Activated CD8-positive, alpha-beta memory T cell treated with anti-CD3 and anti-CD28 coated beads for 48 hours (primary cell): ENCODE data around the gene TLE1.
"Not testable (repeated sequence)": the region's sequence is repeated elsewhere in the genome, so short reads cannot be mapped to it uniquely, and the experiment has no call there.

Experiments used
- DNase-seq, 3 experiments: peaks; one replicate each; pipeline ENCODE4 v3.0.0-alpha.2; 2020; ENCODE audit warnings: low read depth in 2 of 3, low spot score in 2 of 3

Gene TLE1

GRCh38 chr9:81601639-81602623 is 87.4 kb downstream of the TLE1 start:
- no peak for DNase-seq

DNA sequence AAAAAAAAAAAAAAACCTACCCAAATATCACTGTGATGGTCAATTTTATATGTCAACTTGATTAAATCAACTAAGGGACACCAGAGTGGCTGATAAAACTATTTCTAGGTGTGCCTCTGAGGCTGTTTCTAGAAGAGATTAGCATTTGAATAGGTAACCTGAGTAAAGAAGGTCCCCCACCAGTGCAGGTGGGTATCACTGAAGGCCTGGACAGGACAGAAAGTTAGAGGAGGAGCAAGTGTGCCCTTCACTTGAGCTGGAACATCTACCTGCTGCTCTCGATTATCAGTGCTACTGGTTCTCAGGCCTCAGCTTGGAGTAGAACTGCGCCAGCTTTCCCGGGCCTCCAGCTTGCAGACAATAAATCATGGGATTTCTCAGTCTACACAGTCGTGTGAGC is 88.7 kb downstream of the TLE1 start:
- no peak for DNase-seq

DNA sequence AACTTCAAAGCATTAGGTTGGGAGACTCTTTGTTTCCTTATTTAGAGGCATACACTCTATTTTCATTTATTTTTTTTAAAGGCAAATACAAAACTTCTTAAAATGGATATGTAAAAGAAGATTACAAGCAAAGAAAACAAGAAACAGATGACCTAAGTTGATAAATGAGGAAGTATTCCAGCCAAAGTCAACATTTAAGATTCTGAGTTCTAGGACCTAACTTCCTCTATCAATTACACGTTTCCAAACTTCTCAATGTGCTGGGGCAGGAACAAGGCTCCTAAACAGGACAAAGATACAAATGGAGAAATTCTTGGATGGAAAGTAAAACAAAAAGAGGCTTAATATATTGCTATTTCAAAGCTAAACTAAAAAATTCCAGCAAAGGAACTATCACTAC is 89.5 kb downstream of the TLE1 start:
- DNase-seq: no peak

DNA sequence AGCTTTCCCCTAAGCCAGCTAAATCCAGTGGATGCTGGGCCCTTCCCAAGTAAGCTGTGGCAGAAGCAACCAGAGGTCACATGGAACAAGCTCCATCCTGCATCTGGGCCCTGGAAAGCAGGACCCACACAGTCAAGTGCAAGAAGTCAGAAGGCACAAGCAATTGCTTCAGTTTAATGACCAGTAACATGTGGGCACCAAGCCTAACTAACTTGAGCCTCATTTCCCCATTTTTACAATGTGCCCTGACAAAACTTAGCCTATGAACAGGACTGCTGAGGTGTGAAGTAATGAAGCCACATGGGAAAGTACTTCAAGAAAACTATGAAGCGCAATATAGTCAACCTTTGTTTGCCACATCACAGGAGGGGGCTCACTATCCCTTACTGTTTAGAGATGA is 90.5 kb downstream of the TLE1 start:
- no peak for DNase-seq

DNA sequence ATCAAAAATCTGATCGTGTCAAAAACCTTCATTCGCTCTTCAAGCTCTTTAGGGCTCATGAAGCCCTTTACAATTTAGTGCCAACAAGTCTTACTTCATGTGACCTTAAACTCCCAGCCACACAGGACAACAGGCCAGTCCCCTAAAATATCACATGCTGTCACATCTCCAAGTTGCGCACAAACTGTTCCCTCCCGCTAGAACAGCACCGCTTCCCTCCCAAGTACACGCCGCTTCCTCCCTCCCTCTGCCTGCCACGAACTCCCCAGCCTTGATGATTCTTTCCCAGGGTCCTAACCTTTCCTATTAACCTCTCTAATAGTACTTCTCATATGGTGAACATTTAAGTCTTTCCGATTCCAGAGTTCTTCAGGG is 91.2 kb downstream of the TLE1 start:
- no peak for DNase-seq

- no peak for DNase-seq
Observed at GRCh38 chr9:81597419-81598122, 91.8 kb downstream of the TLE1 start.

GRCh38 chr9:81596679-81597418 is 92.5 kb downstream of the TLE1 start:
- no peak for DNase-seq

DNA sequence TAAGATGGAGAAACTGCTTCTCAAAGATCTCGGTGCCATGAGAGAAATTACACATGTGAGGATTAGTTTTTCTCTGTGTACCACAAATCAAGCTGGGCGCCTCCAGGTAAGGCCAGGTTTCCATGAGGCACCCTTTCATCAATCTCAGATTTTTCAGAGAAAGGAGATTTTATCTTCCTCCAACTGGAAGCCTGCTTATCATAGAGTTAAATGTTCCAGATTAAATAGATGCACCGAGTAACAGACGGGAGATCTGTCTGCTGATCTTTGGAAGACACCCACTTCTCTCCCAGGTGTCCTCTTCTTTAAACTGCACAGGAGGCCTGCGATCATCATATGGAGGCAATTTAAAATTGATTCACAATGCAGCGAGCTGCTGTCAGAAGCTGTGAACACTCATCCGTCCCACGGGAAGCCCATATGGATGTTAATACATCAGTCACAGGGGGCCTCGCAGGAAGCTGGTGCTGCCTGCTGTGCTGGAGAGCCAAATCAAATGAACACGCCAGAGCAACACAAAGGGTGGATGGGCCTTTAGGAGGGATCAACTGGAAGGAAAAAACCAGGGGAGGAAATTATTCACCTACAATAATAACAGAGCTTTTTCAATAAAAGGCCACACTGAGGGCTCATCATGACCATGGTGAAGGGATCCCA is 93.3 kb downstream of the TLE1 start:
- no peak for DNase-seq

- not testable (repeated sequence) for DNase-seq
Observed at GRCh38 chr9:81595293-81595692, 94.1 kb downstream of the TLE1 start.

GRCh38 chr9:81594415-81594814 is 94.9 kb downstream of the TLE1 start:
- no peak for DNase-seq

DNA sequence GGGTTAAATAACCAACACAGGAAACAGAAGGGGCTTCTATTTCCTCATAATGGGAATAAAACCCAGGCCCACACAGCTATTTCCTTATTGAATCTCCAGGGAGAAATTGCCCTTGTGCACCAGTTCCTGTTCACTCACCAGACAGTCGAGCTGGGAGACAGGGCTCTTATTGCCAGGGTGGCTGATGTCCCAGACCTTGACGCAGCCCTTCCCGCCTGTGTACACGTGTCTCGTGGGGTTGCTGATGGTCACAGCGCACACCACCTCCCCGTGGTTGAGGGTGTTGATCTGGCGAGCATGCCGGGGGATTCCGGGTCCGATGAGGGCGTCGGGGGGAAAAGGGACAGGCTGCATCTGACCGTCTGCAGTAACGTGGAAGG is 96.5 kb downstream of the TLE1 start:
- no peak for DNase-seq

GRCh38 chr9:81591791-81592190 is 97.6 kb downstream of the TLE1 start:
- no peak for DNase-seq

DNA sequence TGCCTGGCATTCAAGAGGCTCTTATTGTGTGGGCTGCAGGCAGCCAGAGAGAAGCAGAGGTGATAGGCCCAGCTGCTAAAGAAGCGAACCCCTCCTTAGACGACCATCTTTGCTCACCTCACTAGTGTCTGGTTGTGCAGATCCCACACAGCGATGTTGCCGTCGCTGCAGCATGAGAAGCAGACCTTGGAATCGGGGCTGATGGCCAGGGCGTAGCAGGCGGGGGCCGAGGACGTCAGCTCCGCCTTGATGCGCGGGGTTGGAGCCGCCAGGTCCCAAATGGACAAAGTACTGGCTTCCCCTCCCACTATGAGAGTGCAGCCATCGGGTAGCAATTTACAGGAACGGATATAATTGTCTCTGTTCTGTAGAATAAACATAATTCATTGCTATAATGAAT is 98.7 kb downstream of the TLE1 start:
- DNase-seq: no peak

GRCh38 chr9:81589819-81590218 is 99.5 kb downstream of the TLE1 start:
- no peak for DNase-seq

- no peak for DNase-seq
Observed at GRCh38 chr9:81589392-81589791, 100.0 kb downstream of the TLE1 start.

DNA sequence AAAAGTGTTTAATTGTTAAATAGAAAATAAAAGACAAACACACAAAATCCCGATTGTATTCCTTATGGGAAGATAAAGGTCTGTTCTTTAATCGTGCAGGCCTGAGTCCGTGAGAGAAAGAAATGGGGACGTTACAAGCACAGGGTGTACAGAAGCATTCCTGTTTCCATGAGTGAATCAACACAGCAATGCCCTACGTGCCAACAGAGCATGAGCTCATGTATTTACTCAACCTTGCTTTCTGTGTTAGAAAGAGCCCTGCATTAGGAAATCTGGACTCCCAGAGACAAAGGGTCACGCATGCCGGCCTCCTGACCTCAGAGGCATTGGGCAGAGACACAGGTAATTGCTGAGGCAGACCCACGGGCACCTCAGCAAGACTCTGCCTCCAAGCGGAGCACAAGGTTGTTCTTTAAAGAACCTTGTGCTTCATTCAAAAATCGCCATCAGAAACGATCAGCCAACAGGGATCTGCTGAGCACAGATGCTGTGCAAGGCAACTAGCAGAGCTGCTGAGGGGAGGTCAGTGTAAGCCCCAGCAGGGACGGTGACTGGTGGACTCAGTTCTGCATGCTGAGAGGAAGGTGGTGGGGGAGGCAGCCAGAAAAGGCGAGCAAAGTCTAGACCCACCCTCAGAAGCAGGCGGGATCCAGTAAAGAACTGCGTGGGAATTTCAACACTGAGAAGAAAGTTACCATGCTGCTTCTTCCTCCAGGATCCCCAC is 101.0 kb downstream of the TLE1 start:
- no peak for DNase-seq

DNA sequence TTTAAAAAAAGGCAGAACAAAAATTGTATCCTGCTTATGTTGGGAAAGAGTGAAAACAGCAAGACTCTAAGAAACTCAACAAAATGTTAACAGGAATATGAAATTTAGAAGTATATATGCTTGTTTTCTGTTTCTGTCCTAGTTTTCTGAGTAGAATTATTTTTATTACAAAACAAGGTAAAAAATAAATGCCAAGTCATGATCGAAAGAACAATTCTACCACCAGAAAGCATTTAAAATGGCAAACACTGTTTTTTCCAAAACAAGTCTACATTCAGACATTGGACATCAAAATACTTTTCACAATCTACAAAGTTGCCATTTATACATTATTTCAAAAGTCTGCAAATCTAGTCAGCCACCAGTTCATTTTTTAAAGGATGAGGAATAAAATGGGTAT is 102.6 kb downstream of the TLE1 start:
- DNase-seq: no peak

DNA sequence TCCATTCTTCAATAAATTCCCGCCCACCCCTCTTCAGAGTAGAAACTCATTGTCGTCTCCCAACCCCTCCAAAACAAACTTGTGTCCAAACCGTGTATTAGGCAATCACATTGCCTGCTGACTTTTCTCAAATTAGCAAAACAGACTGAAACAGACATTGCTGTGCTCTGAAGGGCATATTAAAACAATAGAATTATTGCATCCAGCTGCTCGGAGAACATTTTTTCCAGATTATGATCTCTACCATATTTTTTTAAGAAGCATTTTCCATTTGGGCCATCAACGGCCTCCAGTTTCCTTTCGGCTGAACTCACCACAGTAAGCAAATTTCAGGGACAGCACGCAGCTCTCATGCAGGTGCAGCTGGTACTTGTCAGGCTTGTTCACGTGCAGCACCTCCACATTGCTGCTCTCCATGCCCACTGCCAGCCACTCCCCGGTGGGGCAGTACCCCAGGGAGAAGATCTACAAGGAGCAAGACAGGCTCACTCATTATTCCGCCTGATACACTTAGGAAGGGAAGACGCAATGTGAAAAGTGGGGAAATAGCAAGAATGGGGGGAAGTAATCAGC is 104.1 kb downstream of the TLE1 start:
- DNase-seq: no peak

DNA sequence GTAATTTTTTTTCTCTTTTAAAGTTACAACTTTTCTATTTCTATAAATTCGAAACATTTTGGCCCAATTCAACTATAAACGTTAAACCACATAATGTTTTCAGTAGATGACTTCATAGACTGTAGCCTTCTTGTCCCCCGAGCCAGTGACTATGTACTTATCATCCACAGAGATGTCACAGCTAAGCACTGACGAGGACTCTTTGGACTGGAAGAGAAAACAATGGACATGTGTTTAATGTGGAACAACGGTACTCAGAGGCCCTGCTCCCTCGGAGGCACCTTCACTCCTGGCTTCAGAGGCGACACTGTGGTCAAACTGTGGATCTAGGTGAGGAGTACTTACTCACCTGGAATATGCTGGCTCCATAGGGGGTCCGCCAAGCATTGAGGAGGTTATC is 105.2 kb downstream of the TLE1 start:
- DNase-seq: no peak

DNA sequence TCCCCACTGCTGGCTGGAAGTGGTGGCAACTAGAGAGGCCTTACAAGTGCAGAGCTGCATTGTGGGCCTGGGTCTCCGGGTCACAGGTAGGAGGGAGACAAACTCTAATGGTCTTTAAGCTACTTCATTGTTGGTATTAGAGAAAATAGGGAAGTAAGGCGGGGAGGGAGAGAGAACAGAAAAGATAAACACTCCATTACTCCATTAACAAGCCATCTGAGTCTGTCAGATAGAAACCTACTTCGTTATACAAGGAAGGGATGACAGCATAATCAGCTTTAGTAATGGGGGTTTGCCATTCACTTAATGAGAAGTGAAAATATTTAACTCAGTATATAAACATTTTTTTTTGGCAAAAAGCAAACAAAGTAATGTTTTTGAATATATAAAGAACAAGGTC is 107.4 kb downstream of the TLE1 start:
- DNase-seq: no peak
